ENCODE data around the gene PLA2G4D.

PLA2G4D gene

GRCh38 chr15:42089942-42090341, 4.4 kb downstream of the PLA2G4D start:
- DNase-seq, result no peak

GRCh38 chr15:42088801-42089640, 5.3 kb downstream of the PLA2G4D start:
- DNase-seq, result no peak

GRCh38 chr15:42087926-42088800, 6.2 kb downstream of the PLA2G4D start:
- DNase-seq, result no peak

GRCh38 chr15:42087460-42087859, 6.9 kb downstream of the PLA2G4D start:
- DNase-seq, result no peak

- no peak for DNase-seq
These were observed 8.6 kb downstream of the PLA2G4D start for GRCh38 chr15:42085721-42086120.

GRCh38 chr15:42085236-42085605, 9.1 kb downstream of the PLA2G4D start:
- no peak for DNase-seq

- peak; percentile 55 for DNase-seq
These were observed 9.7 kb downstream of the PLA2G4D start for GRCh38 chr15:42084465-42085235.

GRCh38 chr15:42083916-42084315, 10.4 kb downstream of the PLA2G4D start:
- DNase-seq, result no peak

GRCh38 chr15:42083605-42083908, 10.8 kb downstream of the PLA2G4D start:
- no peak for DNase-seq

GRCh38 chr15:42082823-42083604, 11.3 kb downstream of the PLA2G4D start:
- no peak for DNase-seq

GRCh38 chr15:42082141-42082540, 12.2 kb downstream of the PLA2G4D start:
- no peak for DNase-seq

- no peak for DNase-seq
These were observed 13.2 kb downstream of the PLA2G4D start for GRCh38 chr15:42080919-42081830.

GRCh38 chr15:42080186-42080918, 14.0 kb downstream of the PLA2G4D start:
- DNase-seq, result no peak

- DNase-seq, result no peak
These were observed 14.9 kb downstream of the PLA2G4D start for GRCh38 chr15:42079401-42079908.

GRCh38 chr15:42078903-42079302, 15.5 kb downstream of the PLA2G4D start:
- DNase-seq, result no peak

- no peak for DNase-seq
These were observed 16.7 kb downstream of the PLA2G4D start for GRCh38 chr15:42077689-42078088.

- DNase-seq, result no peak
These were observed 20.9 kb downstream of the PLA2G4D start for GRCh38 chr15:42073418-42073817.

GRCh38 chr15:42072141-42072685, 22.1 kb downstream of the PLA2G4D start:
- DNase-seq, result no peak

GRCh38 chr15:42071717-42072116, 22.6 kb downstream of the PLA2G4D start:
- DNase-seq, result no peak

- DNase-seq, result no peak
These were observed 23.4 kb downstream of the PLA2G4D start for GRCh38 chr15:42070976-42071350.

Measured in stimulated activated CD4-positive, alpha-beta T cell treated with anti-CD3 and anti-CD28 coated beads, Interleukin-15, amount 100 ng/mL, for 24 hours (primary cell).